GM12874 (cell line): ENCODE data around the gene RBKS.

Source experiments
- CTCF ChIP-seq: IDR thresholded peaks from 2 replicates; pipeline ENCODE4 v1.5.1; 2011; ENCODE audit warnings: low read depth, mild to moderate bottlenecking, control low read depth, low read length, moderate library complexity; ENCODE audit not compliant: insufficient read depth

The RBKS gene

GRCh38 chr2:27736031-27736889, 153.9 kb downstream of the RBKS start:
- no peak for TF ChIP-seq CTCF

- no peak for TF ChIP-seq CTCF
These were observed 154.8 kb downstream of the RBKS start for GRCh38 chr2:27735263-27735904.

GRCh38 chr2:27734305-27734704, 155.9 kb downstream of the RBKS start:
- no peak for TF ChIP-seq CTCF
